SK-N-SH treated with all-trans-retinoic acid at 6 μM for 48 hours (cell line): ENCODE measurements around the gene MSANTD3.

ENCODE experiments used
- ARNTL ChIP-seq: fragments of 450-650 bp; formaldehyde crosslinking; IDR thresholded peaks from 2 replicates; pipeline ENCODE4 v1.5.0; 2020; ENCODE audit warnings: low read depth, mild to moderate bottlenecking, moderate library complexity, borderline replicate concordance
- CREB5 ChIP-seq: fragments of 250-450 bp; sonication (Bioruptor Pico); IDR thresholded peaks from 2 replicates; pipeline ENCODE4 v1.5.1; 2020; ENCODE audit warnings: low read depth, mild to moderate bottlenecking, moderate library complexity
- CSDC2 ChIP-seq: fragments of 250-450 bp; sonication (Bioruptor Pico); IDR thresholded peaks from 2 replicates; pipeline ENCODE4 v1.5.0; 2020; ENCODE audit warnings: mild to moderate bottlenecking, moderate library complexity
- GLIS3 ChIP-seq: fragments of 250-450 bp; sonication (Bioruptor Pico); IDR thresholded peaks from 2 replicates; pipeline ENCODE4 v1.5.0; 2020; ENCODE audit warnings: mild to moderate bottlenecking, moderate library complexity
- RARB ChIP-seq: fragments of 250-450 bp; sonication (Bioruptor Pico); IDR thresholded peaks from 2 replicates; pipeline ENCODE4 v1.8.0; 2021; ENCODE audit warnings: mild to moderate bottlenecking, moderate library complexity
- TCF4 ChIP-seq: fragments of 250-450 bp; sonication (Bioruptor Pico); IDR thresholded peaks from 2 replicates; pipeline ENCODE4 v1.8.0; 2021; ENCODE audit warnings: mild to moderate bottlenecking, moderate library complexity, borderline replicate concordance
- TOX ChIP-seq: fragments of 250-450 bp; sonication (Bioruptor Pico); IDR thresholded peaks from 2 replicates; pipeline ENCODE4 v1.8.0; 2021; ENCODE audit warnings: mild to moderate bottlenecking, moderate library complexity, borderline replicate concordance
- TSHZ2 ChIP-seq: fragments of 250-450 bp; sonication (Bioruptor Pico); IDR thresholded peaks from 2 replicates; pipeline ENCODE4 v1.5.0; 2020; ENCODE audit warnings: mild to moderate bottlenecking, moderate library complexity
- ZC3H10 ChIP-seq: fragments of 250-450 bp; sonication (Bioruptor Pico); IDR thresholded peaks from 2 replicates; pipeline ENCODE4 v1.5.1; 2021; ENCODE audit warnings: mild to moderate bottlenecking, moderate library complexity
- ZFP3 ChIP-seq: fragments of 250-450 bp; sonication (Bioruptor Pico); IDR thresholded peaks from 2 replicates; pipeline ENCODE4 v1.5.0; 2020; ENCODE audit warnings: mild to moderate bottlenecking, moderate library complexity
- ZFP30 ChIP-seq: fragments of 450-650 bp; formaldehyde crosslinking; IDR thresholded peaks from 2 replicates; pipeline ENCODE4 v1.5.0; 2022; ENCODE audit warnings: mild to moderate bottlenecking, moderate library complexity
- ZNF565 ChIP-seq: fragments of 450-650 bp; formaldehyde crosslinking; conservative IDR thresholded peaks from 2 replicates; pipeline ENCODE4 v1.5.0; 2020; ENCODE audit warnings: low read depth, mild to moderate bottlenecking, moderate library complexity
- ZNF70 ChIP-seq: fragments of 450-650 bp; formaldehyde crosslinking; IDR thresholded peaks from 2 replicates; pipeline ENCODE4 v1.5.0; 2020; ENCODE audit warnings: mild to moderate bottlenecking, moderate library complexity
- TF ChIP-seq, protein P1 (sequence below): fragments of 250-450 bp; sonication (Bioruptor Pico); IDR thresholded peaks from 2 replicates; pipeline ENCODE4 v1.8.0; 2020; ENCODE audit warnings: mild to moderate bottlenecking, moderate library complexity, borderline replicate concordance

- TF ChIP-seq CSDC2 (CRISPR knock-in tag): no peak
- TF ChIP-seq, protein P1, sequence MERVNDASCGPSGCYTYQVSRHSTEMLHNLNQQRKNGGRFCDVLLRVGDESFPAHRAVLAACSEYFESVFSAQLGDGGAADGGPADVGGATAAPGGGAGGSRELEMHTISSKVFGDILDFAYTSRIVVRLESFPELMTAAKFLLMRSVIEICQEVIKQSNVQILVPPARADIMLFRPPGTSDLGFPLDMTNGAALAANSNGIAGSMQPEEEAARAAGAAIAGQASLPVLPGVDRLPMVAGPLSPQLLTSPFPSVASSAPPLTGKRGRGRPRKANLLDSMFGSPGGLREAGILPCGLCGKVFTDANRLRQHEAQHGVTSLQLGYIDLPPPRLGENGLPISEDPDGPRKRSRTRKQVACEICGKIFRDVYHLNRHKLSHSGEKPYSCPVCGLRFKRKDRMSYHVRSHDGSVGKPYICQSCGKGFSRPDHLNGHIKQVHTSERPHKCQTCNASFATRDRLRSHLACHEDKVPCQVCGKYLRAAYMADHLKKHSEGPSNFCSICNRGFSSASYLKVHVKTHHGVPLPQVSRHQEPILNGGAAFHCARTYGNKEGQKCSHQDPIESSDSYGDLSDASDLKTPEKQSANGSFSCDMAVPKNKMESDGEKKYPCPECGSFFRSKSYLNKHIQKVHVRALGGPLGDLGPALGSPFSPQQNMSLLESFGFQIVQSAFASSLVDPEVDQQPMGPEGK (CRISPR knock-in tag): no peak
- TF ChIP-seq ARNTL (CRISPR knock-in tag): no peak
- TF ChIP-seq ZC3H10 (CRISPR knock-in tag): no peak
- no peak for TF ChIP-seq ZFP30 (CRISPR knock-in tag)
- no peak for TF ChIP-seq TSHZ2
- no peak for TF ChIP-seq ZNF70 (CRISPR knock-in tag)
- no peak for TF ChIP-seq TCF4 (CRISPR knock-in tag)
- TF ChIP-seq ZFP3: no peak
- TF ChIP-seq TOX (CRISPR knock-in tag): no peak
- no peak for TF ChIP-seq ZNF565 (CRISPR knock-in tag)
- no peak for TF ChIP-seq GLIS3 (CRISPR knock-in tag)
- no peak for TF ChIP-seq CREB5 (CRISPR knock-in tag)
- no peak for TF ChIP-seq RARB (CRISPR knock-in tag)
Measured at GRCh38 chr9:100478192-100478591, 51.2 kb downstream of the MSANTD3 start.
